Ammon's horn (tissue), 1 donor: ENCODE measurements around the gene COX7B.
"Not testable (repeated sequence)": the region's sequence is repeated elsewhere in the genome, so short reads cannot be mapped to it uniquely, and the experiment has no call there.

ENCODE experiments used
- DNase-seq: peaks from one replicate; pipeline ENCODE4 v3.0.0-alpha.2; 2016; ENCODE audit warnings: low spot score

The COX7B gene

GRCh38 chrX:77899081-77899828 lies at the start of gene COX7B:
TSS of gene COX7B (plus strand) at chrX:77899468. CDS start at chrX:77899554, 86 bp downstream.
- peak; percentile 89 for DNase-seq

GRCh38 chrX:77875372-77875771 lies 23.9 kb upstream of the COX7B start:
- DNase-seq = no peak

GRCh38 chrX:77881418-77881817 lies 17.9 kb upstream of the COX7B start:
- not testable (repeated sequence) for DNase-seq

GRCh38 chrX:77892887-77893286 lies 6.4 kb upstream of the COX7B start:
- no peak for DNase-seq

GRCh38 chrX:77893713-77894112 lies 5.6 kb upstream of the COX7B start:
- DNase-seq = no peak

GRCh38 chrX:77894921-77895886 lies 4.1 kb upstream of the COX7B start, which contains the start of gene MAGT1:
TSS of gene MAGT1 (minus strand) at chrX:77895435. CDS start at chrX:77895410, 25 bp downstream.
- DNase-seq = peak; percentile 96

- DNase-seq = no peak
Measured at GRCh38 chrX:77900688-77901087, 1.4 kb downstream of the COX7B start.

GRCh38 chrX:77901506-77901905 lies 2.2 kb downstream of the COX7B start:
- no peak for DNase-seq

- peak; percentile 83 for DNase-seq
Measured at GRCh38 chrX:77910108-77910840, 11.0 kb downstream of the COX7B start, which contains the start of gene ATP7A. TSS of gene ATP7A (plus strand) at chrX:77910693. CDS start at chrX:77971642, 60,949 bp downstream.

- DNase-seq = no peak
Measured at GRCh38 chrX:77917294-77917933, 18.1 kb downstream of the COX7B start.

GRCh38 chrX:77918568-77918967 lies 19.3 kb downstream of the COX7B start:
- no peak for DNase-seq

- not testable (repeated sequence) for DNase-seq
Measured at GRCh38 chrX:77919370-77919769, 20.1 kb downstream of the COX7B start.

GRCh38 chrX:77922787-77923186 lies 23.5 kb downstream of the COX7B start:
- no peak for DNase-seq

- no peak for DNase-seq
Measured at GRCh38 chrX:77924320-77924859, 25.1 kb downstream of the COX7B start.

- no peak for DNase-seq
Measured at GRCh38 chrX:77925764-77926163, 26.5 kb downstream of the COX7B start.

- no peak for DNase-seq
Measured at GRCh38 chrX:77930581-77930980, 31.3 kb downstream of the COX7B start.

- DNase-seq = no peak
Measured at GRCh38 chrX:77935886-77936285, 36.6 kb downstream of the COX7B start.

- no peak for DNase-seq
Measured at GRCh38 chrX:77936299-77936698, 37.0 kb downstream of the COX7B start.

- no peak for DNase-seq
Measured at GRCh38 chrX:77937291-77937690, 38.0 kb downstream of the COX7B start.

- DNase-seq = no peak
Measured at GRCh38 chrX:77938083-77938680, 38.9 kb downstream of the COX7B start.

GRCh38 chrX:77945031-77945430 lies 45.8 kb downstream of the COX7B start:
- not testable (repeated sequence) for DNase-seq
